ENCODE data around the gene MPV17L2.

Gene MPV17L2

GRCh38 chr19:18160971-18161635 lies 31.9 kb upstream of the MPV17L2 start:
- peak; percentile 81 for DNase-seq (ENCODE audit: low spot score)

DNA sequence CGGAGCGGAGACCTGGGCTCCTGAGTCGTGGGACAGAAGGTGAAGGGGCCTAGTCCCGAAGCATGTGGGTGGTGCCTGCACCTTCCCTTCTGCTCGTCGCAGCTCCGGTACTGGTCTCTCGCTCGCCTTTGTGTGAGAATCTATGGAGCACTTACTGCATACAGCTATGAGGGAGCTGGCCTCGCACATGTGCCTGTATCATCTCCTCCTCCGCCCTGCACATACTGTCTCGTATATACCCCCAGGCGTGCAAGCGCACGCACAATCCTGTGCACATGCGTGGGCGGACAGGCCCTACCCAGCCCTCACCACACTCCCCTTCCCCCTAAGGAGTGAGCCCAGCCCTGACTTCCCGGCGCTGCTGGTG lies 31.4 kb upstream of the MPV17L2 start:
- DNase-seq (ENCODE audit: low spot score): no peak

DNA sequence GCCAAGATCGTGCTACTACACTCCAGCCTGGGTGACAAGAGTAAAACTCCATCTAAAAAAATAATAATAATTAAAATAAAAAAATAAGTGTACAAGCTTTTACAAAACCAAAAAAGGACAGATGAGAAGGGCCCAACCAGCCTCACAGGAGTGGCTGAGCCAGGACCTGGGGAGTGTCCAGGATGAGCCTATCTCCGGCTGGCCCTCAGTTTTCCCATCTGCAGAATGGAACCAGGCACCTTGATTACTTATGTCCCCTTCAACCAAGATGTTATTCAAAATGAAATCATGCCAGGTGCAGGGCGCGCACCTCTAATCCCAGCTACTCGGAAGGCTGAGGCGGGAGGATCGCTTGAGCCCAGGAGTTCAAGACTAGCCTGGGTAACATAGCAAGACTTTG lies 28.9 kb upstream of the MPV17L2 start:
- no peak for DNase-seq (ENCODE audit: low spot score)

DNA sequence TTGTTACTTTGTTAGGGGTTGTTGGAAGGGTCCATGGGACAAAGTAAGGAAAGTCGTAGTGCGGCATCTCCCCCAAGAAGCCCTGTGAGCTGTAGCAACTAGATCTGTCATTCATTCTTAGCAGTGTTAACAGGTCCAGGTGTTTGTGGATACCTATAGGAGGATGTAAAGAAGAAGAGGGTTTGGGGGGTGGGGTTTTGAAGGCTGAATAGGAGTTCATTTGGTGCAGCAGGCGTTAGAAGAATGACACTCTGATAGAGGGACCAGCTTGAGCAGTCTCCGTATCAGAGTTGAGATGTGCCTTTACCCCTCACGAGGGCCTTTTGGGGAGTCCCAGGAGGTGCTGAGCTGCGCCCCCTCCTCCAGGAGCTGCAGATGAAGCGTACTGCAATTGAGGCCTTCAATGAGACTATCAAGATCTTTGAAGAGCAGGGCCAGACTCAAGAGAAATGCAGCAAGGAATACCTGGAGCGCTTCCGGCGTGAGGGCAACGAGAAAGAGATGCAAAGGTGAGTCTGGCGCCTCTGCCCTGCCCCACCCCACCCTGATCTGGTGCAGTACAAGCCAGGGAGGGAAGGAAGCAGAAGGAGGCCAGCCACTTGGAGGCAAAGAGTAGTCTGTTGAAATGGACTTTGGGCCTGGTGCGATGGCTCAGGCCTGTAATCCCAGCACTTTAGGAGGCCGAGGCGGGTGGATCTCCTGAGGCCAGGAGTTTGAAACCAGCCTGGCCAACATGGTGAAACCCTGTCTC lies 27.0 kb upstream of the MPV17L2 start:
- no peak for DNase-seq (ENCODE audit: low spot score)

- no peak for DNase-seq (ENCODE audit: low spot score)
Measured at GRCh38 chr19:18167011-18167410, 26.0 kb upstream of the MPV17L2 start.

DNA sequence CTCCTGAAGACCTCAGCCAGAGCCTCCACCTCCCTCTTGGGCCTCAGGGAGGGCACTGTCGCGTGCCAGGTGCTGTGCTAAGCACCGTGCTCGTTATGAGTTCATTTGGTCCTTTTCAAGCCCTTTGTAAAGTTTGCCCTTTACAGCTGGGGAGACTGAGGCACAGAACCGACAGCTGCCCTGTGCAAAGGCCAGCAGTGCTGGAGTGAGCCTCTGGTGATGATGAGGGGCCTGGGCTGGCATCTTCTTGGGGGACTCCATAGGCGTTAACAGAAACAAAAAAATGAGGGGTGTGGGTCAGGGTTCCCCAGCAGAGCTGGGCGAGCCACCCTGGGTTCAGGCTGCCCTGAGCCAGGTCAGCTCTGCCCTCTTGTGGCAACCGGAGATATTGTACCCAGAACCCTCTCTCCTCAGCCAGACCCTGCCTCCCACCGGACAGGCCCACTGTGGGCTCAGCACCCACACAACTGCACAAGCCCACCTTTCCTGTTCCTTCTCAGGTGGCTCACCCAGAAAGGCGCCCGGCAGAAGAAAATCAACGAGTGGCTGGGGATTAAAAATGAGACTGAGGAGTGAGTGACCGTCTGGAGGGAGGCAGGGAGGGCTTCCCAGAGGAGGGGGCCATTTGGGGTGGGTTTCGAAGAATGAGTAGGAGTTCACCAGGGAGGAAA lies 24.9 kb upstream of the MPV17L2 start:
- no peak for DNase-seq (ENCODE audit: low spot score)

DNA sequence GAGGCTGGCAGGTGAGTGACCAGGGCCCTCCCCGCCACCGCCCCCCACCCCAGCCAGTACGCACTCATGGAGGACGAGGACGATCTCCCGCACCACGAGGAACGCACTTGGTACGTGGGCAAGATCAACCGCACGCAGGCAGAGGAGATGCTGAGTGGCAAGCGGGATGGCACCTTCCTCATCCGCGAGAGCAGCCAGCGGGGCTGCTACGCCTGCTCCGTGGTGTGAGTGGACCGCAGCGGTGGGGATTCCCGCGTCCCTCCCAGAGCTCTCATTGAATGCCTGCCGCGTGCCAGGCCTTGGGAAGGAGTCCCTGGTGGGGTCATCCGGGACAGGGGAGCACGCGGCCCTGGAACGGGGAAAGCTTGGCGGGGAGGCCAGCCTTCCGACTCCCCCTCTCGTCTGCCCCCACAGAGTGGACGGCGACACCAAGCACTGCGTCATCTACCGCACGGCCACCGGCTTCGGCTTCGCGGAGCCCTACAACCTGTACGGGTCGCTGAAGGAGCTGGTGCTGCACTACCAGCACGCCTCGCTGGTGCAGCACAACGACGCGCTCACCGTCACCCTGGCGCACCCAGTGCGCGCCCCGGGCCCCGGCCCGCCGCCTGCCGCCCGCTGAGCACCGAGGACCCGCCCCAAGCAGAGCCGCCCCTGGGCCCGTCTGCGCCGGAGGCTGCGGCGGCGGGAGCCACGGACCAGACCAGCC lies 24.2 kb upstream of the MPV17L2 start:
- DNase-seq (ENCODE audit: low spot score): no peak

DNA sequence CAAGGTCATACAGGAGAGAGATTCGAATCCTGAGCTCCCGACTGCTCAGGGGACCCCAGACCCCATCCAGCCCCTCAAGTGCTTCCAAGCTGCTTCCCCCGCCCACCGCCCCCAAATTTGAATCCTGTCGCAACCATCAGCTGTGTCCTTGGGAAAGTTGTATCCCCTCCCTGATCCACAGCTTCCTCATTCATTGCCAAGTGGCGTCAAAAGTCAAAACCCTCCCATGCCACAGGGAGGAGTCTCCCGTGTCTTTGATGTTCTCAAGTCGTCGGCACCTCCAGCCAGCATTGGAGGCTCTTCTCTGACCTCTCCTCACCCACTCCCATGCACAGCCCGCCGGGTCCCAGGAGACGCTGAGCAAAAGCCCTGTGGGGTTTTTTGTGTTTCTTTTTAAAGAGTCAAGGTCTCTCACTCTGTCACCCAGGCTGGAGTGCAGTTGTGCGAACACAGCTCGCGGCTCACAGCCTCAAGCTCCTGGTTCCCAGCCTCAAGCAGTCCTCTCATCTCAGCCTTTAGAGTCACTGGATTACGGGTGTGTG lies 22.2 kb upstream of the MPV17L2 start:
- no peak for DNase-seq (ENCODE audit: low spot score)

DNA sequence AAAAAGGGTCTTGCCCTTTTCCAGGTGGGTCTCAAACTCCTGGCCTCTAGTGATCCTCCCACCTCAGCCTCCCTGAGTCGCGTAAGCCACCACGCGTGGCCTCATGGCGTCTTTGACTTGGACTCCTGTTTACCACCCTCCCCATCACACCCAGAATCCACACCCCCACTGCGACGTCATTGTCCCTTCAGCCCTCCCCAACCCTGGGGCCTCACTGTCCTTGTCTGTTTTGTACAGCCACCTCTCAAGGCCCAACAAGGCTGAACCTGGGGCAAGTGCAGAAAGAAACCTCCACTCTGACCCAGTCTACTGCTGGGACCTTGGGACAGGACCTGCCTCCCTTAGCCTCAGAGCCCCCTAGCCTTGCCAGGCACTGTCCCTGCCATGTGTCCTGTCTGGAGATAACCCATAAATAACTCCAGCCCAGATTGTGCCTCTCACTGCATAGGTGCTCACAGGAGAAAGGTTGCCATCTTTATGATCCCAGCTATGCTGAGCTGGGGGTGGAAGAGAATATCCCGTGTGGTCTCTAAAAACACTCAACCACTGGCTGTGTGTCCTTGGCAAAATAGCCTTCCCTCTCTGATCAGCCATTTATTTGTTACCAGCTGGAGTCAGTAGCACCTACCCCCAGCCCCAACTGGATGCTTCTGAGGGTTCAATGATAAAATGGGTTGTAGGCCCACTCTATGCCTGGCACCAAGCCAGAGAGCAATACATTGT lies 21.3 kb upstream of the MPV17L2 start:
- no peak for DNase-seq (ENCODE audit: low spot score)

- no peak for DNase-seq (ENCODE audit: low spot score)
Measured at GRCh38 chr19:18172331-18173053, 20.5 kb upstream of the MPV17L2 start.

DNA sequence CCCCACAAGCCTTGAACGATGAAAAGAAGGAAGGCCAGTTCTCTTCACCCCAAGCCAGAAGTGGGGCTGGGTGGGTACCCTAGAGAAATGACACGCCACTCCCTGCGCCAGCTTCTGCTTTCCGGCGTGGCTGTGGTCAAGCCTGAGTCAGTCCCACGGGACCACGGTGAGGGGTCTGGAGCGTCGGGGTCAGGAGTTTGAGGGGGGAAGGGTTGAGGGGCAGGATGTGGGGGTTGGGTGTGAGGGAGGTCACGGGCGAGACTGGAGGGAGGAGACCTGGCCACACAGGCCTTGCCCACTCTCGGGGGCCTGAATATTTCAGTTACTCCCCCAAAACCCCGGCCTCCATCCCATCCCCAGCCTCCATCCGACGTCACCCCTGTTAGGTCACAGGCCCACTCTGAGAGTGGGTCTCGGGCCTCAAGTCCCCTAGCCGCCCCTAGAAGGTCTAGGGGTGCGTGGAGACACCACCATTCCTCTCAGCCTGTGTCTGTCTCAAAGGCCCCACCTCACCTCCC lies 19.9 kb upstream of the MPV17L2 start:
- DNase-seq (ENCODE audit: low spot score): no peak

GRCh38 chr19:18173572-18174288 lies 19.3 kb upstream of the MPV17L2 start, which contains the start of gene IFI30:
Gene IFI30 (plus strand): TSS chr19:18173813. CDS start chr19:18173842, 29 bp downstream.
- DNase-seq (ENCODE audit: low spot score): peak; percentile 69

- no peak for DNase-seq (ENCODE audit: low spot score)
Measured at GRCh38 chr19:18174983-18175382, 18.0 kb upstream of the MPV17L2 start.

DNA sequence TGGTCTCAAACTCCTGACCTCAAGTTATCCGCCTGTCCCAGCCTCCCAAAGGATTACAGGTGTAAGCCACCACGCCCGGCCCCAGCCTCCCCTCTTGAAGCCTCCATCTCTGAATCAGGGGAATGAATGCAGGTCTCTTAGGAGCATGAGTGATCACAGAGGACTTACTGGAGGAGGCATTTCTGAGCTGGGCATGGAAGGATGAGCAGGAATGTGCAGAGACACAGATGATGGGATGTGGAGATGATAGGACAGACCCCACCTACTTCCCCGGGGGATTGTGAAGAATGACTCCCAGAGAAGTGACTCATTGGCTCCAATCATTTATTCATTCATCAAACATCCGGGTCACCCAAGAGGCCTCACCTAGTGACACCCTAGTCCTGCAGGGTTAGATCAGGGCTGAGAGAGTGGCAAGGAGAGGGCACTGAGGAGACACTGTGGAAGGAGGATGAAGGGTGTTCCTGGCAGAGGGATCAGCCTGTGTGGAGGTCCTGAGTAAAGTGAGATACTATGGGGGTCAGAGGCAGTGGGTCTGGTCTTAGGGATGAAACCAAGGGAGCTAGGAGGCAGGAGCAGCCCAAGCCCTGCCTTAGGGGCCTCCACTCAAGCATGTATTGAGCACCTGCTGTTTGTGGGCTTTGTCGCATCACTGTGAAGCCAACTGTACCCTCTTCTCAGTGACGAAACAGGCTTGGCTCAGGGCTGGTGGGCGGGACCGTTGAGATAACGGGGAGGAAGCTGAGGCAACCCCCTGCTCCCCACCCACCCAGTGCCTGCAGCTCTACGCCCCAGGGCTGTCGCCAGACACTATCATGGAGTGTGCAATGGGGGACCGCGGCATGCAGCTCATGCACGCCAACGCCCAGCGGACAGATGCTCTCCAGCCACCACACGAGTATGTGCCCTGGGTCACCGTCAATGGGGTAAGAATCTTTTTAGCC lies 16.4 kb upstream of the MPV17L2 start:
- DNase-seq (ENCODE audit: low spot score): no peak

- DNase-seq (ENCODE audit: low spot score): no peak
Measured at GRCh38 chr19:18179957-18180356, 13.1 kb upstream of the MPV17L2 start.

DNA sequence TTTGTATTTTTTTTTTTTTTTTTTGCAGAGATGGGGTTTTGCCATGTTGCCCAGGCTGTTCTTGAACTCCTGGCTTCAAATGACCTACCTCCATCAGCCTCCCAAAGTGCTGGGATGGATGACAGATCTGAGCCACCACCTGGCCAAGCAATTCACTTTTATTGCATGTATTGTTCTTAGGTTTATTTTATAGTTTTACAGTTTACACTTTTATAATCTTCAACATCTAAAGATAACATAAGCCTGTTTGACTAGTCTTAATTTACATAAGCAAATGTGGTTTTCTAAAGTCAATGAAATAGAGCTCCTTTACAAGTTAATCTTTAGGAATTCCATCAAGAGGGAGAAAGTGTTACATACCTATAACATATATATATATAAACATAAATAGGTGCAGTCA lies 9.5 kb upstream of the MPV17L2 start:
- no peak for DNase-seq (ENCODE audit: low spot score)

DNA sequence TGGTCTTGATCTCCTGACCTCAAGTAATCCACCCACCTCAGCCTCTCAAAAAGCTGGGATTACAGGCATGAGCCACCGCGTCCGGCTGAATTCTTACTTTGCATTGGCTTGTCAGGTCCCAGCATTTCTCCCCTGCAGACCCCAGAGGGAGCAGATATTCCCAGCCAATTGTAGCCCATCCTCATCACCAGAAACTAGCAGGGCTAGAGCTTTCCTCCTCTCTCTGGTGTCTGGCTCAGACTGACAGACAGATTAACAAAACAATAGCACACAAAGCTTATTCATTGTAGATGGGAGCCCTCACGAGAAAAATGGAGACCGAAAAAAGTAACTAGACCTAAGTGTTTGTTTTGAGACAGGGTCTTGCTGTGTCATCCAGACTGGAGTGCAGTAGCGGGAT lies 7.5 kb upstream of the MPV17L2 start:
- DNase-seq (ENCODE audit: low spot score): no peak

DNA sequence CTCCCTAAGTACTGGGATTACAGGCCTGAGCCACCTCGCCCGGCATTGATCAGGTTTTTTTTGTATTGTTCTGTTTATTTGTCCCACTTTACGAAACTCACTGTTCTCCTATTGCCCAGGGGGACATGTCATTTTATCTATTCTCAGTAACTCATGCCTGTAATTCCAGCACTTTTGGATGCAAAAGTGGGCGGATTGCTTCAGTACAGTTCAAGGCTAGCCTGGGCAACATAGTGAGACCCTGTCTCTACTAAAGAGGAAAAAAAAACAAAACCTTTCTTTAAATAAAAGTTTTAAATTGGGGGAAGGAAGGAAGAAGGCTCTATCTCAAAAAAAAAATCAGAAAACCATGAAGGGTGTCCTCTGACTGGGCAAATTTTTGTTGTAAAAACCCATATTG lies 2.7 kb upstream of the MPV17L2 start:
- no peak for DNase-seq (ENCODE audit: low spot score)

DNA sequence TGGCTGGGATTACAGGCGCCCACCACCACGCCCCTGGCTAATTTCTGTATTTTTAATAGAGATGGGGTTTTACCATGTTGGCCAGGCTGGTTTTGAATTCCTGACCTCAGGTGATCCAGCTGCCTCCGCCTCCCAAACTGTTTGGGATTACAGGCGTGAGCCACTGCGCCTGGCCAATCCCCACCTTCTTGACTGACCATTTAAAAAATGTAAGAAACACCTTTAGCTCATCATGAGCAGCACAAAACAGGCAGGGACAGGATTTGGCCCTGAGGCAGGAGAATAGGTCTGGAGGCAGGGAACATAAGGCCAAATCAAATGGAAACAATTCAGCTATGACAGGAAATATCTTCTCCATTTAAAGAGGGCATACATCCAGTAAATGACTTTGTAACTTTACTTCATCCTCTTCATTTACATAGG lies 1.4 kb upstream of the MPV17L2 start:
- no peak for DNase-seq (ENCODE audit: low spot score)
